ENCODE data around the gene PRKCH.

PRKCH gene

DNA sequence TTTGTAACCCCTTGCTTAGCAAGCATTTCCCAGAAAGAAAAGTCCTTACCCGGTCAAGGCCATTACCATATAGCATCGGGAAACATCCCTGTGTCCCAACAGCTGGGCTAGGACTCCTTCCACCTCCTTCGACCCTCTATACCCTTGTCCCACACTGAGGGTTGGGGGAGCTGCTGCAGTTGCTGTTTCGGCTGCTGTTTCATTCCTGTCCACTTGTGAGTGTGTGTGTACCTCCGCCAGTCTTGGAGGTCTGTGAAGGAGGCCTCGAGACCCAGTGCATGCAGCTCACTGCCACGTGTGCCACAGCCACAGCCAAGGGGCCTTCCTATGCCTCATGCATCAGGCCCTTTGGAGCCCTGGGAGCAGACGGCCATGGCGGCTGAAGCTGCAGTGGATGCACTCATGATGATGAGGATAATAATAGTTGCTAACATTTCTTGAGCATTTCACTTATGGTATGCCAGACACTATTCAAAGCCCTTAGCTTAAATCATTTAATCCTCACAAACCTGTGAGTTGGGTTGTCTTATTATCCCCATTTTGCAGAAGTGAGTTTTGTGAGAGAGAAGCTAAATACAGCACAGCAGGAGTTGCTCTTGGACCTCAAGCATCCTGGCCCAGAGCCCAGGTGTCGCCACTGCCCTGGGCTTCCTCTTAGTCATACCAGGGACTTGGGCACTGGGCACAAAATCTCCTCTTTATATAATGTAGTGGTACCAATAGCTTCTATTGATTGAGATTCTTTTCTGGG is 156.5 kb downstream of the PRKCH start:
- H2BK15ac ChIP-seq (ENCODE audit: low read length), result no peak overlapping the region
- no peaks in the 10 kb centered on the region for H3K79me1 ChIP-seq (ENCODE audit: low read depth, low read length)
- H2AK5ac ChIP-seq (ENCODE audit: low read depth, low read length), result no peak overlapping the region
- H3K27ac ChIP-seq (replicated peaks; ENCODE audit: low read length), result no peak overlapping the region
- no peaks in the 10 kb centered on the region for H3K9me3 ChIP-seq (replicated peaks in 1 of 2; ENCODE audit: control insufficient read depth in 2 of 2, insufficient read depth in 1 of 2, low read depth in 1 of 2, low read length in 2 of 2)
- no peak for DNase-seq (ENCODE audit: low spot score)
- no peak overlapping the region for H3K4ac ChIP-seq (ENCODE audit: low read length)
- no peak overlapping the region for H3K4me3 ChIP-seq (ENCODE audit: low read length in 2 of 2)
- H4K91ac ChIP-seq (ENCODE audit: low read depth, low read length, poor library complexity), result no peak overlapping the region
- H3K4me2 ChIP-seq (ENCODE audit: insufficient read depth, low read length, poor library complexity, severe bottlenecking), result no peak overlapping the region
- H3K14ac ChIP-seq (ENCODE audit: low read length), result no peak overlapping the region
- H2BK5ac ChIP-seq (ENCODE audit: low read length), result no peak overlapping the region
- H2AFZ ChIP-seq (ENCODE audit: low read length), result no peak overlapping the region
- peak overlapping the region; percentile 82 for H3K23ac ChIP-seq (ENCODE audit: low read depth, low read length, poor library complexity)
- H4K8ac ChIP-seq (ENCODE audit: low read depth, low read length), result no peak overlapping the region
- H2BK12ac ChIP-seq (ENCODE audit: low read length), result no peak overlapping the region
- H3K18ac ChIP-seq (ENCODE audit: low read length), result peak overlapping the region; percentile 86
- H3K4me1 ChIP-seq (ENCODE audit: control insufficient read depth in 2 of 2, insufficient read depth in 1 of 2, low read depth in 1 of 2, low read length in 2 of 2), result peaks cover 4 to 5% of the 10 kb centered on the region in 2 donors
- no peak overlapping the region for H3K9ac ChIP-seq (ENCODE audit: low read depth, low read length, poor library complexity)
- WGBS, 2 donors (ENCODE audit: extremely low coverage in 2 of 2, insufficient read length in 2 of 2, insufficient replicate concordance in 1 of 2), result no CpG with 5 or more reads among the region's 10 CpGs
- peaks cover 0 to 2% (median 0%) of the 10 kb centered on the region in 3 experiments for H3K27me3 ChIP-seq (ENCODE audit: control insufficient read depth in 3 of 3, insufficient read depth in 3 of 3, low read depth in 1 of 3, low read length in 3 of 3)
- H3K36me3 ChIP-seq (replicated peaks in 1 of 2; ENCODE audit: control insufficient read depth in 2 of 2, insufficient read depth in 2 of 2, low read length in 2 of 2), result no peaks in the 10 kb centered on the region
- H2BK120ac ChIP-seq (ENCODE audit: low read depth, low read length), result no peak overlapping the region

DNA sequence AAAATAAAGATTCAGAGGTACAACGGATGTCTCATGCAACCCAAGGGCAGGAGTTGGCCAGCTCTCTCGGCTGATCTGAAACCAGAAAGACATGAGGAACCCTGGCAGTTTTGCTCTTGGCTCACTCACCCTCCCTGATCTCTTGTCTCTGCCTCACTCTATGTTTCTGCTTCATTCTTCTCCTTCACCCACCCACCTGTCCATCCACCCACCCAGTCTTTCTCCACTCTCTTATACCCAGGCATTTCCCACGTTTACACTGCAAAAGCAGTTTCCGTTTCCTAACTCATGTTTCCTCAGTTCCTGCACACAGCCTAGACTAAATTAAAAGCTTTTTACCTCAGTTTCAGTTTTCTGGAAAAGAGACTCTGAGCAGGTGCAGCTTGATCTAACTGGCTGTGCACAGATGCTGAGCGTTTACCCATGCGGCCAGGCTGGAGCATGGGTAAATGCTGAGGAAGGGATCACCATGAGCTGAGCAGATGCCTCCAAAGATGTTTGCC is 157.6 kb downstream of the PRKCH start:
- H3K79me1 ChIP-seq (ENCODE audit: low read depth, low read length), result no peaks in the 10 kb centered on the region
- no peak overlapping the region for H4K8ac ChIP-seq (ENCODE audit: low read depth, low read length)
- H3K4me2 ChIP-seq (ENCODE audit: insufficient read depth, low read length, poor library complexity, severe bottlenecking), result no peak overlapping the region
- no peak overlapping the region for H3K4ac ChIP-seq (ENCODE audit: low read length)
- no peak overlapping the region for H3K18ac ChIP-seq (ENCODE audit: low read length)
- H2BK120ac ChIP-seq (ENCODE audit: low read depth, low read length), result no peak overlapping the region
- no peak overlapping the region for H3K14ac ChIP-seq (ENCODE audit: low read length)
- H2AK5ac ChIP-seq (ENCODE audit: low read depth, low read length), result no peak overlapping the region
- no peak overlapping the region for H2BK12ac ChIP-seq (ENCODE audit: low read length)
- WGBS, 2 donors (ENCODE audit: extremely low coverage in 2 of 2, insufficient read length in 2 of 2, insufficient replicate concordance in 1 of 2), result no CpG with 5 or more reads among the region's 6 CpGs
- H3K23ac ChIP-seq (ENCODE audit: low read depth, low read length, poor library complexity), result no peak overlapping the region
- no peak overlapping the region for H4K91ac ChIP-seq (ENCODE audit: low read depth, low read length, poor library complexity)
- no peak overlapping the region for H2BK15ac ChIP-seq (ENCODE audit: low read length)
- peaks cover 0 to 2% (median 0%) of the 10 kb centered on the region in 3 experiments for H3K27me3 ChIP-seq (ENCODE audit: control insufficient read depth in 3 of 3, insufficient read depth in 3 of 3, low read depth in 1 of 3, low read length in 3 of 3)
- DNase-seq (ENCODE audit: low spot score), result no peak
- H3K9me3 ChIP-seq (replicated peaks in 1 of 2; ENCODE audit: control insufficient read depth in 2 of 2, insufficient read depth in 1 of 2, low read depth in 1 of 2, low read length in 2 of 2), result no peaks in the 10 kb centered on the region
- no peaks in the 10 kb centered on the region for H3K36me3 ChIP-seq (replicated peaks in 1 of 2; ENCODE audit: control insufficient read depth in 2 of 2, insufficient read depth in 2 of 2, low read length in 2 of 2)
- no peak overlapping the region for H2AFZ ChIP-seq (ENCODE audit: low read length)
- H3K27ac ChIP-seq (replicated peaks; ENCODE audit: low read length), result no peak overlapping the region
- H3K9ac ChIP-seq (ENCODE audit: low read depth, low read length, poor library complexity), result no peak overlapping the region
- H2BK5ac ChIP-seq (ENCODE audit: low read length), result no peak overlapping the region
- peaks cover 4 to 5% of the 10 kb centered on the region in 2 donors for H3K4me1 ChIP-seq (ENCODE audit: control insufficient read depth in 2 of 2, insufficient read depth in 1 of 2, low read depth in 1 of 2, low read length in 2 of 2)
- no peak overlapping the region for H3K4me3 ChIP-seq (ENCODE audit: low read length in 2 of 2)

DNA sequence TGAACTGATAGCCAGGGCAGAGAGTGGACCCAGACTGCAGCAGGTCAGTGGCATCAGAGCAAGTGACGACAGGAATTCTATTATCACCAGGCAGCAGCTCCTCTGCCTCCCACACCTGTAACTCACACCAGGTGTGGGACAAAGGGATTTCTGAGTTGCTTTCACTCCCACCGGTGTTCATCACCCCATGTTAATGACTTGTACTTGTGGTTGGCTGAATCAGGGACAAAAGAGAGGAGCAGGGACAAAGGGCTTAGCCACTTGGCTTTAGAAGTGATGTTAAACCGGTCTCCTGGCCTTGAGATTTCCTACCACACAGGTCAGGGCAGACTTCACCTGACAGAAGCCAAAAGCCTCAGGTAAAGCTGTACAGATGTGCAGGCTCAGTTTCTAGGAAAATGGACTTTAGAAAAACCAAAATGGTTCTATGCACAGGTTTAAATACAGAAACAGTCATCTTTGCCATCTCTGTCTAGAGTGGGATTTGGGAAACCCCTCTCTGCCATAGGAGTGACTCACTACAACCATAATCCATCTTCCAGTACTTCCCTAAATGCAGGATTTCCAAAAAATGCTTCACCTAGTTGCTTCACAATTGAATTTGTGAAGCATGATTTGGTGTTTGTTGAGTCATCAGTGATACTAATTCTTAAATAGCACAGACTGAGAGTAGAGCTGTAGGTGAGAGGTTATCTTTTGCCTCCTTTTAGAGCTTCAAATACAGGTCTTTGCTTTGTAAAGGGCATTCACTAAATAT is 158.5 kb downstream of the PRKCH start:
- Histone ChIP-seq H3K4me2 (ENCODE audit: insufficient read depth, low read length, poor library complexity, severe bottlenecking) (no peak overlapping the region), H3K4me3 (ENCODE audit: low read length in 2 of 2) (no peak overlapping the region), H3K14ac (ENCODE audit: low read length) (no peak overlapping the region), H3K23ac (ENCODE audit: low read depth, low read length, poor library complexity) (no peak overlapping the region), H2AFZ (ENCODE audit: low read length) (no peak overlapping the region), H2BK5ac (ENCODE audit: low read length) (no peak overlapping the region), H3K4me1 (ENCODE audit: control insufficient read depth in 2 of 2, insufficient read depth in 1 of 2, low read depth in 1 of 2, low read length in 2 of 2) (peaks cover 4 to 5% of the 10 kb centered on the region in 2 donors), H3K4ac (ENCODE audit: low read length) (no peak overlapping the region), H4K8ac (ENCODE audit: low read depth, low read length) (no peak overlapping the region), H3K9ac (ENCODE audit: low read depth, low read length, poor library complexity) (no peak overlapping the region), H2AK5ac (ENCODE audit: low read depth, low read length) (no peak overlapping the region), H3K79me1 (ENCODE audit: low read depth, low read length) (no peaks in the 10 kb centered on the region), H3K18ac (ENCODE audit: low read length) (no peak overlapping the region), H3K9me3 (replicated peaks in 1 of 2; ENCODE audit: control insufficient read depth in 2 of 2, insufficient read depth in 1 of 2, low read depth in 1 of 2, low read length in 2 of 2) (no peaks in the 10 kb centered on the region), H2BK15ac (ENCODE audit: low read length) (no peak overlapping the region), H2BK12ac (ENCODE audit: low read length) (no peak overlapping the region), H4K91ac (ENCODE audit: low read depth, low read length, poor library complexity) (no peak overlapping the region), H3K27me3 (ENCODE audit: control insufficient read depth in 3 of 3, insufficient read depth in 3 of 3, low read depth in 1 of 3, low read length in 3 of 3) (peaks cover 0 to 2% (median 0%) of the 10 kb centered on the region in 3 experiments), H3K36me3 (replicated peaks in 1 of 2; ENCODE audit: control insufficient read depth in 2 of 2, insufficient read depth in 2 of 2, low read length in 2 of 2) (no peaks in the 10 kb centered on the region), H3K27ac (replicated peaks; ENCODE audit: low read length) (no peak overlapping the region), H2BK120ac (ENCODE audit: low read depth, low read length) (no peak overlapping the region)
- DNase-seq (ENCODE audit: low spot score), result no peak
- WGBS, 2 donors (ENCODE audit: extremely low coverage in 2 of 2, insufficient read length in 2 of 2, insufficient replicate concordance in 1 of 2), result no CpG with 5 or more reads among the region's 3 CpGs

DNA sequence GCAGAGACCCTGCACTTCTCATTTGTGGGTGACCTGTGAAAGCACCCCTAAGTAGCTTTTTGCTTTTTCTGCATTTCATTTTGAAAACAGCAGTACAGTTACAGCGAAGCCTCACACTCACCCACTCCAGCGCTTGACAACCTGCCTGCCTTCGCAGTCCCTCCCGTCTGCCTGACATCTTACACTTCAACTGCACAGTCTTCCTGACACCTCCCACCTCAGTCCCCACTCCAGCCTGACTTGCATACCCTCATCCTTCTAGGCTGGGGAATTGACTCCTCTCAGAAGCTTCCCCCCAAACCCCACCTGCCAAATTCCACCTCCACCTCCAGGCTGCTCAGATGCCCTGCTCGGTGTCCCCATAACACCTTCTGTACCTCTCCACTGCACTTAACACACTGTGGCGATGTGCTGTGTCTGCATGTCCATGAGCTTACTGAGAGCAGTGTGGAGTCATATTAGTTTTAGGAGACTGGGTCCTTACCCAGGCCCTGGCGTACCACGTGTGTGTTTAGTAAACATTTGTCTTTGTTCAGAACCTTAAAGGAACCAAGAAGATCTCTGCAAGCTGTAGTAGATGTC is 159.4 kb downstream of the PRKCH start:
- Histone ChIP-seq H3K27me3 (ENCODE audit: control insufficient read depth in 3 of 3, insufficient read depth in 3 of 3, low read depth in 1 of 3, low read length in 3 of 3) (peaks cover 0 to 2% (median 0%) of the 10 kb centered on the region in 3 experiments), H4K8ac (ENCODE audit: low read depth, low read length) (no peak overlapping the region), H3K27ac (replicated peaks; ENCODE audit: low read length) (no peak overlapping the region), H3K4ac (ENCODE audit: low read length) (no peak overlapping the region), H3K4me2 (ENCODE audit: insufficient read depth, low read length, poor library complexity, severe bottlenecking) (no peak overlapping the region), H3K4me3 (ENCODE audit: low read length in 2 of 2) (no peak overlapping the region), H2BK15ac (ENCODE audit: low read length) (no peak overlapping the region), H3K9me3 (replicated peaks in 1 of 2; ENCODE audit: control insufficient read depth in 2 of 2, insufficient read depth in 1 of 2, low read depth in 1 of 2, low read length in 2 of 2) (no peaks in the 10 kb centered on the region), H2BK120ac (ENCODE audit: low read depth, low read length) (no peak overlapping the region), H3K79me1 (ENCODE audit: low read depth, low read length) (no peaks in the 10 kb centered on the region), H4K91ac (ENCODE audit: low read depth, low read length, poor library complexity) (no peak overlapping the region), H3K36me3 (replicated peaks in 1 of 2; ENCODE audit: control insufficient read depth in 2 of 2, insufficient read depth in 2 of 2, low read length in 2 of 2) (no peaks in the 10 kb centered on the region), H3K23ac (ENCODE audit: low read depth, low read length, poor library complexity) (no peak overlapping the region), H3K4me1 (ENCODE audit: control insufficient read depth in 2 of 2, insufficient read depth in 1 of 2, low read depth in 1 of 2, low read length in 2 of 2) (peaks cover 4 to 5% of the 10 kb centered on the region in 2 donors), H3K14ac (ENCODE audit: low read length) (no peak overlapping the region), H2BK5ac (ENCODE audit: low read length) (no peak overlapping the region), H2AFZ (ENCODE audit: low read length) (no peak overlapping the region), H2BK12ac (ENCODE audit: low read length) (no peak overlapping the region), H2AK5ac (ENCODE audit: low read depth, low read length) (no peak overlapping the region), H3K9ac (ENCODE audit: low read depth, low read length, poor library complexity) (no peak overlapping the region), H3K18ac (ENCODE audit: low read length) (peak overlapping the region; percentile 29)
- no peak for DNase-seq (ENCODE audit: low spot score)
- no CpG with 5 or more reads among the region's 8 CpGs for WGBS, 2 donors (ENCODE audit: extremely low coverage in 2 of 2, insufficient read length in 2 of 2, insufficient replicate concordance in 1 of 2)

Data from neuronal stem cell (in vitro differentiated cells).